IPS-18a (cell line): ENCODE measurements around the gene STIP1.

Source experiments
- H3K27ac ChIP-seq: one replicate; pipeline ENCODE4 v1.5.1; 2013; ENCODE audit warnings: low read length
- H3K27me3 ChIP-seq: one replicate; pipeline ENCODE4 v1.6.1; 2013; ENCODE audit warnings: mild to moderate bottlenecking, low read length; ENCODE audit not compliant: control insufficient read depth, insufficient read depth
- H3K36me3 ChIP-seq: one replicate; pipeline ENCODE4 v1.6.1; 2013; ENCODE audit warnings: low read depth, low read length; ENCODE audit not compliant: control insufficient read depth
- H3K4me1 ChIP-seq: one replicate; pipeline ENCODE4 v1.6.1; 2013; ENCODE audit warnings: low read depth, low read length; ENCODE audit not compliant: control insufficient read depth
- H3K4me3 ChIP-seq: one replicate; pipeline ENCODE4 v1.5.1; 2013; ENCODE audit warnings: low read length
- H3K9ac ChIP-seq: one replicate; pipeline ENCODE4 v1.6.1; 2013; ENCODE audit warnings: mild to moderate bottlenecking, low read length, moderate library complexity
- H3K9me3 ChIP-seq: one replicate; pipeline ENCODE4 v1.6.1; 2013; ENCODE audit warnings: low read depth, low read length; ENCODE audit not compliant: control insufficient read depth

STIP1 gene

DNA sequence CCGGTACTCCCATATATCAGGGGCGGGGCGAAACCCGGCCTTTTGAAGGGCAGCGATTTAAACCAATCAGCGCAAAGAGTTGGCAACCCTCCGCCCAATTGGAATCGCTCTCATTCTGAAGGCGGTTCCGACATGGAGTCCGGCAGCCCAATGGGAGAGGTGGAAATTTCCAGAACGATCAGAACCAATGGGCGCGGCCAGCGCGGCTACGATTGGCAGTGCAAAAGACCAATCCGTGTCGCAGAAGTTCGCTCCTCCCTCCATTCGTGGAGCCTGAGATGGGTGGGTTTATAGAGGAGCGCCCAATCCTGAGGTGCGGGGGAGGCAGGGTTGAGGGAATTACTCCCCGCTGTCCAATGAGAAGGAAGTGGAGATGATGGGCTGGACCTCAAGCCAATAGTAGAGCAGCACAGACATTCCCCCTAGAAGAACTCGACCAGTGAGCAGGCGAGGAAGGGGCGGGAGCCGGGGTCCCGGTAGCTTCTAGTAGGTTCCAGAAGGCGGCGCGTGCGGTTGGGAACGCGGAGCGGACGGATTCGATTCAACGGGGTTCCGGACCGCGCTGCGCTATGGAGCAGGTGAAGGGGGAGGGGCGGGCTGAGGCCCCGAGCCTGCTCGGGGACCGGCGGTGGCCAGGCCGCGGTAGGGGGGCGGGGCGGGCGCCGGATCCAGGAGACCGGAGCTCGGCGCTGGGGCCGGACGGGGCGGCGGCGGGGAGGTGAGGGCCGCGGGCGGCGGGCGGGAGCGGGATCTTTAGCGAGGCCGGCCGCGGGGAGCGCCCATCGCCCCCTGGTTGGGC lies at the start of gene STIP1:
Gene STIP1, plus strand, starts transcription at position 479 of the 799 bp plus-strand sequence. Its CDS starts 91 bp downstream, at position 570.
- Histone ChIP-seq H3K9ac (peak within 1 kb of the TSS; percentile 97), H3K36me3 (peaks cover 9% of the 10 kb centered on the region), H3K9me3 (no peaks in the 10 kb centered on the region), H3K27me3 (no peaks in the 10 kb centered on the region), H3K27ac (peak within 1 kb of the TSS; percentile 88), H3K4me3 (peak within 1 kb of the TSS; percentile 92), H3K4me1 (peaks cover 8% of the 10 kb centered on the region)

DNA sequence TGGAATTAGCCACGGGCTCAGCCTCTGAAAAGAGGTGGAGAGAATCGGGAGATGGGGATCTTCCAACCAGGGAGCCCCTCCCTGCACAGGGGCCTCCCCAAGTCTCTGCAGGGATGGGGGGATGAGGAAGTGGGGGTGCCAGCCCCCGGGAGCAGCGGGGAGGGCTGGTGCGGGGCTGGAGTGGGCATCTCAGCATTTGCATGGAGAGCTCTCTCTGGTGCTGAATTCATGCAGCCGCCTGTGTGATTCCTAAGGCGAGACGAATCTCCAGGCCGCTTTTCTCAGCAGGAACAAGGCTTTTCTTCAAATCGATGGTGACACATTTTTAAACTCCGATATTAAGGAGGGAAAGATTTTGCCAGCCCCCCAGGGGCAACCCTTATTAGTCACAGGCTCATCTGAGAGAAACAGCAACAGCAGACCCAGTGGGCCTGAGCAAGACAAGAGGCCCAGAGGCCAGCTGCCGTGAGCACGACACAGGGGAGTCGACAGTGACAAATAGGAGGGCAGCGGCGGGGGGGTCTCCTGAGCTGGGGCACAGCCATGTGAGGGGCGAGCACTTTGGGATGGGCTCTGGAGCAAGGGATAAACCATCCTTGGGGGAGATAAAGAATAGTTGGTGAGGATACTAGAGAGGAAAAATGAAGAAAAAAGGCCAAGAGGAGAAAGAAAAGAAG lies 49.1 kb upstream of the STIP1 start:
- no peak overlapping the region for H3K4me3 ChIP-seq
- H3K36me3 ChIP-seq = no peaks in the 10 kb centered on the region

DNA sequence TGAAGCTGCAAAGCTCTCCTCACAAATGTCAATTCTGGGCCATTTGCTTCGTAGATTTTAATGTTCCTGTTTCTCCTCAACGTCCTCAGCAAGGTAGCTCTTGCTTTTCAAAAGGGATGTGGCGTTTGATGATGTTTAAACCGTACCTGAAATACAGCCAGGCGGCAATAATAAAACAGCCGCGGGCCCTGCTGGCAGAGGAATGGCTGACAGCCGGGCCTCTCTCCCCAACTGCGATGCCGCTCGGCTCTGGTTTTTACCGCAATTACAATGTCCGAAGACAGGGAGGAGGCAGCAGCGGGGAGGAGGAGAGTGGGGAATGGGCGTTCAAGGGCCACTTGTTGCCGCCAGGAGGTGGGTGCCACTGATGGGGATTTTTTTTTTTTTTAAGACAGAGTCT lies 47.6 kb upstream of the STIP1 start:
- Histone ChIP-seq H3K27me3 (peaks cover 27% of the 10 kb centered on the region), H3K4me1 (no peaks in the 10 kb centered on the region), H3K36me3 (no peaks in the 10 kb centered on the region), H3K9ac (no peak overlapping the region), H3K9me3 (no peaks in the 10 kb centered on the region), H3K27ac (no peak overlapping the region), H3K4me3 (no peak overlapping the region)

More for the DNA sequence above, 49.1 kb upstream of the STIP1 start:
- Histone ChIP-seq H3K27ac (no peak overlapping the region), H3K9me3 (no peaks in the 10 kb centered on the region), H3K9ac (no peak overlapping the region), H3K4me1 (peaks cover 3% of the 10 kb centered on the region), H3K27me3 (peaks cover 31% of the 10 kb centered on the region)

DNA sequence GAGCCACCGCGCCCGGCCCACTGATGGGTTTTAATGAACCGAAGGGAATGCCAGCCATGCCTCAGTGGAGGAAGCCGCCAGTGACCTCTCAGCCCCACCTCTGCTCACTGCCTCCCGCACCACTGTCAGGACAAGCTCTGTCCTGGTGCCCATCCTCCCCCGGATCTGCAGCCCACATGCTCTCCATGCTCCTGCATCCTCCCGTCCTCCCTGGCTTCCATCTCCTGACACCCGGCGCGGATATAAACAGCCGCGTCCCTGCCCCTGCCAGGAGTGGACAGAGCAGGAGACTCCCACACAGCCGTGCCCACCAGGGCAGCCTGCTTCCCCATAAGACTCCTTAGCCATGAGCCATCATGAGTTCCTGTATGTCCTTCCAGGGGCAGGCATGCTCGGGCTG lies 46.9 kb upstream of the STIP1 start:
- peaks cover 20% of the 10 kb centered on the region for H3K27me3 ChIP-seq
- H3K9me3 ChIP-seq = no peaks in the 10 kb centered on the region
- no peak overlapping the region for H3K27ac ChIP-seq
- no peaks in the 10 kb centered on the region for H3K36me3 ChIP-seq
- H3K4me1 ChIP-seq = no peaks in the 10 kb centered on the region
- no peak overlapping the region for H3K9ac ChIP-seq
- H3K4me3 ChIP-seq = no peak overlapping the region

DNA sequence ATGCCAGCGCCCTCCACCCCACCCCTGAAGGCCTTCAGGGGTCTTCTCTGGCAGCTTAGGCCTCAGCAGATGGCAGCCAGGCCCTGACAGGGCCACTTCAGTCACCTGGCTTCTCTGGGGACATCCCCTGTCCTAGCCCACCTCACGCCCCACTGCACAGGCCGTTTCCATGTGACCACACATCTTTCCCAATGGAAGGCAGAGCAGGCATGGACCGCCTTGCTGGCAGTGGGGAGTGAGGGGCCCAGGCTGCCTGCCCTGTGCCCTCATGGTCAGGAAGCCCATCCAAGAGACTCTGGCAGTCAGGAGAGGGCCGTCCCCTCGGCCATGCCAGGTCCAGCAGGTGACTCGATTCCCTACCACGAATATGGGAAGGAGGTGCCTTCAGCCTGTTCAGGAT lies 45.9 kb upstream of the STIP1 start:
- H3K4me3 ChIP-seq = no peak overlapping the region
- no peaks in the 10 kb centered on the region for H3K36me3 ChIP-seq
- H3K9me3 ChIP-seq = no peaks in the 10 kb centered on the region
- no peak overlapping the region for H3K9ac ChIP-seq
- no peaks in the 10 kb centered on the region for H3K4me1 ChIP-seq
- H3K27me3 ChIP-seq = peaks cover 10% of the 10 kb centered on the region
- no peak overlapping the region for H3K27ac ChIP-seq

DNA sequence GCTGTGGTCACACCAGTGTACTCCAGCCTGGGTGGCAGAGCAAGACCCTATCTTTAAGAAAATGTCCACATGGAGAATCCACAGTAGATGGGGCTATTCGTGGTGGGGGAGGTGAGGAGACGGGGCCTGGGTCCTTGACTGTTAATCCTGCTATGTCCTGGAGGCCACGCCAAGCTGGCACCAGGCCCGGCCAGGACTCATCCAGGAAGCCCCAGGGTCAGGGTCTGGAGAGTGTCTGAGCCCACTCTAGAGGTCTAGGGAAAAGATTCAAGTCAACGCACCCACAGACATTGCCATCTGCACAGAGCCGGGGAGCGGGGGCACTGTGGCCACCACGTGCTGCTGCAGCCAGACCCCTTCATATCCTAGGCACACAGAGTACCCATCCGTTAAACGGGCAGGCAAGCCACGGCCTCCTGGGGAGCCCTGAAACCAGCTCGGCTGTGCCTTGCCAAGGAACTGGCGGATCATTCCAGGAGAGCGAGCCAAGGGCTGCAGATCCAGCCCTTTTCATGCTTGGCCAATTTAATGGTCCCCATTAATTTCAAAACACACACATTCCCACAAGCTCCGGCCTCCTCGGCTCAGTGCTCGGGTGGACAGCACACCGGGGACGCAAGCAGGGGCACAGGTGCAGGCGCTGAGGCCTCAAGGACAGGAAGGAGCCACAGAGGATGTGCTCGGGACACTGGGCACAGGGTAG lies 44.7 kb upstream of the STIP1 start:
- no peaks in the 10 kb centered on the region for H3K36me3 ChIP-seq
- H3K27me3 ChIP-seq = peaks cover 6% of the 10 kb centered on the region
- H3K27ac ChIP-seq = no peak overlapping the region
- H3K9ac ChIP-seq = no peak overlapping the region
- no peak overlapping the region for H3K4me3 ChIP-seq
- no peaks in the 10 kb centered on the region for H3K9me3 ChIP-seq
- no peaks in the 10 kb centered on the region for H3K4me1 ChIP-seq

DNA sequence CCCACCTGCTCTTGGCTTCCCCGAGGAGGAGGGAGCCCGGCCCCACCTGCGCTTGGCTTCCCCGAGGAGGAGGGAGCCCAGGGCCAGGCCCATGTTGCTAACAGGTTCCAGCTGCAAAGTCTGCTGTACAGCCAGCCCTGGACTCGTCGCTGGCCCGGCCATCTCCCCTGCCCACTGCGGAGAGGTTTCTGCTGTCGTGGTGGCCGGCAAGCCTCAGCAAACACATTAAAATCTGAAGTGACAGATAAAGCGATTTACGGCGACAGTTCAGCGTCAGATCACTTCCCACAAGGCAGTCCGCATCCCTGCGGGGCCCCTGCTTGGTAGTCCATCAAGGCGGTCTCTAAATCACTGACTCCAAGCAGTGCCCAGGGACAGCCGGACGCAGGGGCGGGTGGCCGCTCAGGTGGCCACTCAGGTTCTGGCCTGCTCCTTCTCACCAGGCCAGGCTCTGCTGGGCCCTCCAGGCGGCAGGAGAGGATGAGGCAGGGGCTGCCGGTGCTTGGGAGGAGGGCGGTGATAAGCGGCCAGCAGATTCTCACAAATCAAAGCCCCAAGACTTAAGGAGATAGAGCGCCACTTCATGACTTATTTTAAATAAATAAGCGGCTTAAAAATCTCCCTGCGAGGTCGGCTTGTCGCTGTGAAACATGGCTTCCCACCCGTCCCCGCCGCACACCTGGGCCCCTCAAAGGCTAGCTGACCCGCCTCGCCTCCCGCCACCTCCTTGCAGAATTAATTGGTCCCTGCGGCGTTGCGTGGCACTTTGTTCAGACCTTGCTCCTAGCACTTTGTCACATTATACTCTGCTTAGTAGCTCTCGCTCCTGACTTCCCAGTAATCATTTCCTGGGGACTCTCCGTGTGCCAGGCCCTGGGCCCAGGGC lies 41.1 kb upstream of the STIP1 start:
- H3K4me3 ChIP-seq = no peak overlapping the region
- no peak overlapping the region for H3K27ac ChIP-seq
- no peak overlapping the region for H3K9ac ChIP-seq
- H3K9me3 ChIP-seq = no peaks in the 10 kb centered on the region
- H3K4me1 ChIP-seq = peaks cover 3% of the 10 kb centered on the region
- H3K27me3 ChIP-seq = no peaks in the 10 kb centered on the region
- H3K36me3 ChIP-seq = no peaks in the 10 kb centered on the region

DNA sequence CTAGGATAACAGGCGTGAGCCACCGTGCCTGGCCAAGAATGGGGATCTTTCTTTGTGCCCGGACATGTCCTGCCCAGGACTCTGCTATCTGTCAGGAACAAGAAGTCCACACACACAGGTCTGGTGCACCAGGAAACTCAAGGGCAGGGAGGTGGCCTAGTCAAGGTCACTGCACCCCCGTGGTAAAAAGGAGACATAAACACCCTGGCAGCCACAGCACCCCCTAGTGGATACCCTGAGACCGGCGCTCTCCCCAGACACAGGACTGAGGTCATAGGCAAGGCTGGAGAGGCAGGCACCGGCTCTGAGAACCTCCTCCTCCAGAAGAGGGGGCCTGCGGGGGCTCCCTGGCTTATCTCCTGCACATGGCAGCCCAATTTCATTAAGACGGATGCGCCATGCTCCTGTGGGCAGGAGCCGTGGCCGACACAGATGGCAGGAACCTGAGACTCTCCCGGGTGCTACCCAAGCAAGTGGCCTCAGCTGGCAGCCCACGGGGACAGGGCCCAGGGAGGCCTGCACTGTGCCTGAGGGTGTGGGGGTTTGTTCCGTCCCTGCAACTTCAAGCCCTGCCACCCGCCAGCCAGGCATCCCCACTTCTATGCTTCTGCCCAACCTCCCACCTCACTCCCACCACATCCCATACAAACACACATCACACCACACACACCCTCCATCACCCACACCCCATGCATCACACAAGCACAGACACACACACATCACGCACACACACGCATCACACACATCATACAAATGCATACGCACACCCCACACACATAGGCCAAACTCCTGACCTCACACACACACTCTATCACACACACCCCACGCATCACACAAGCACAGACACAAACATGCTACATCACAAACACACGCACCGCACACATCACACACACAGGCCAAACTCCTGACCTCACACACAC lies 39.7 kb upstream of the STIP1 start:
- H3K4me1 ChIP-seq = peaks cover 3% of the 10 kb centered on the region

DNA sequence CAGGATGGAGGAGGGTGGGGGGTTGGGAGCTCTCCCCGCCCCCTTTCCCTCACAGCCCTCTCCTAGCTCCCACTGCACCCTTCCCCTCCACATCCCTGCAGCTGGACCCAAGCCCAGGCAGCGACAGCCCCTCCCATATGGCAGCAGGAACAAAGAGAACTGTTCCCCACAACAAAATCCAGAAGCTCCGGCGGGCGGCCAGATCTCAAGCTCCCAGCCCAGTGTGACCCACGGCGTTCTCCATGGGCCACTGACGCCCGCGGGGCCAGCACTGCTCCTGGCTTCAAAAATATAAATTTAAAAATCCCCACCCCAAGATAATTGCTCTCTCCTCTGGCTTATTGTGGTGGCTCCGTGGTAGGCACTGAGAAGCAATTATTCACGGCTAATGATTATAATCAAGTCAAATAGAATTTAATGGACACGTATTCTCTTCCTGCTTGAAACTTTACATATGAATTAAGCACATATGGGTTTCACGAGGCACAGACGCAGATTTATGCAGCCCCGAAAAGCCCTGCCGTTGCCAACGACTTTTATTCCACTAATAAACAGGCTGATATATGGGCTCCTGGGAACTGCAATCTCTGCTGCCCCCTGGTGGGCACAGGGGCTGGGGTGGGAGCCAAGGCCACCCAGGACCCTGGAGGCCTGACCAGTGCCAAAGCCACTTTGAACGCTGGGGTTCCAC lies 37.6 kb upstream of the STIP1 start:
- Histone ChIP-seq H3K9me3 (no peaks in the 10 kb centered on the region), H3K27me3 (no peaks in the 10 kb centered on the region), H3K9ac (no peak overlapping the region), H3K4me3 (peak overlapping the region; percentile 32), H3K36me3 (no peaks in the 10 kb centered on the region), H3K4me1 (peaks cover 6% of the 10 kb centered on the region), H3K27ac (no peak overlapping the region)

More for the DNA sequence above, 39.7 kb upstream of the STIP1 start:
- Histone ChIP-seq H3K9ac (no peak overlapping the region), H3K36me3 (no peaks in the 10 kb centered on the region), H3K9me3 (no peaks in the 10 kb centered on the region), H3K4me3 (no peak overlapping the region), H3K27me3 (no peaks in the 10 kb centered on the region), H3K27ac (no peak overlapping the region)
